IPS-18a (cell line): ENCODE data around the gene SNORC.
"Not testable (repeated sequence)": the region's sequence is repeated elsewhere in the genome, so short reads cannot be mapped to it uniquely, and the experiment has no call there.

Experiments
- H3K27ac ChIP-seq: one replicate; pipeline ENCODE4 v1.5.1; 2013; ENCODE audit warnings: low read length
- H3K27me3 ChIP-seq: one replicate; pipeline ENCODE4 v1.6.1; 2013; ENCODE audit warnings: mild to moderate bottlenecking, low read length; ENCODE audit not compliant: control insufficient read depth, insufficient read depth
- H3K36me3 ChIP-seq: one replicate; pipeline ENCODE4 v1.6.1; 2013; ENCODE audit warnings: low read depth, low read length; ENCODE audit not compliant: control insufficient read depth
- H3K4me1 ChIP-seq: one replicate; pipeline ENCODE4 v1.6.1; 2013; ENCODE audit warnings: low read depth, low read length; ENCODE audit not compliant: control insufficient read depth
- H3K4me3 ChIP-seq: one replicate; pipeline ENCODE4 v1.5.1; 2013; ENCODE audit warnings: low read length
- H3K9ac ChIP-seq: one replicate; pipeline ENCODE4 v1.6.1; 2013; ENCODE audit warnings: mild to moderate bottlenecking, low read length, moderate library complexity
- H3K9me3 ChIP-seq: one replicate; pipeline ENCODE4 v1.6.1; 2013; ENCODE audit warnings: low read depth, low read length; ENCODE audit not compliant: control insufficient read depth

Gene SNORC

GRCh38 chr2:232900811-232901735 lies 31.0 kb downstream of the SNORC start:
- Histone ChIP-seq H3K9ac (no peak overlapping the region), H3K36me3 (no peaks in the 10 kb centered on the region), H3K9me3 (no peaks in the 10 kb centered on the region), H3K4me3 (no peak overlapping the region), H3K4me1 (peaks cover 9% of the 10 kb centered on the region), H3K27ac (no peak overlapping the region), H3K27me3 (peaks cover 12% of the 10 kb centered on the region)

GRCh38 chr2:232901736-232902578 lies 31.9 kb downstream of the SNORC start:
- no peak overlapping the region for H3K27ac ChIP-seq
- H3K4me3 ChIP-seq, result no peak overlapping the region
- no peaks in the 10 kb centered on the region for H3K36me3 ChIP-seq
- H3K9me3 ChIP-seq, result no peaks in the 10 kb centered on the region
- peaks cover 9% of the 10 kb centered on the region for H3K4me1 ChIP-seq
- H3K27me3 ChIP-seq, result peaks cover 12% of the 10 kb centered on the region
- H3K9ac ChIP-seq, result no peak overlapping the region

GRCh38 chr2:232903989-232904388 lies 33.9 kb downstream of the SNORC start:
- no peak overlapping the region for H3K9ac ChIP-seq

GRCh38 chr2:232906867-232907717 lies 37.0 kb downstream of the SNORC start:
- not testable (repeated sequence) for H3K27ac ChIP-seq, H3K27me3 ChIP-seq

More at GRCh38 chr2:232903989-232904388, 33.9 kb downstream of the SNORC start:
- H3K27me3 ChIP-seq, result peaks cover 12% of the 10 kb centered on the region
- H3K4me1 ChIP-seq, result peaks cover 12% of the 10 kb centered on the region
- H3K27ac ChIP-seq, result no peak overlapping the region
- no peaks in the 10 kb centered on the region for H3K9me3 ChIP-seq
- H3K4me3 ChIP-seq, result no peak overlapping the region
- no peaks in the 10 kb centered on the region for H3K36me3 ChIP-seq

GRCh38 chr2:232907718-232908085 lies 37.6 kb downstream of the SNORC start:
- not testable (repeated sequence) for H3K9ac ChIP-seq, H3K9me3 ChIP-seq, H3K27ac ChIP-seq, H3K36me3 ChIP-seq, H3K4me3 ChIP-seq, H3K27me3 ChIP-seq, H3K4me1 ChIP-seq

More at GRCh38 chr2:232906867-232907717, 37.0 kb downstream of the SNORC start:
- H3K9me3 ChIP-seq, H3K4me1 ChIP-seq, H3K36me3 ChIP-seq, H3K4me3 ChIP-seq, H3K9ac ChIP-seq: not testable (repeated sequence)

- Histone ChIP-seq H3K36me3 (no peaks in the 10 kb centered on the region), H3K9ac (no peak overlapping the region), H3K27ac (no peak overlapping the region), H3K4me3 (no peak overlapping the region), H3K9me3 (no peaks in the 10 kb centered on the region), H3K27me3 (no peaks in the 10 kb centered on the region), H3K4me1 (peaks cover 3% of the 10 kb centered on the region)
These were observed 38.6 kb downstream of the SNORC start for GRCh38 chr2:232908695-232909094.

- H3K9me3 ChIP-seq, result no peaks in the 10 kb centered on the region
- H3K4me3 ChIP-seq, result no peak overlapping the region
- H3K27me3 ChIP-seq, result no peaks in the 10 kb centered on the region
- no peak overlapping the region for H3K9ac ChIP-seq
- no peaks in the 10 kb centered on the region for H3K36me3 ChIP-seq
- peaks cover 3% of the 10 kb centered on the region for H3K4me1 ChIP-seq
- H3K27ac ChIP-seq, result no peak overlapping the region
These were observed 40.3 kb downstream of the SNORC start for GRCh38 chr2:232910376-232910775.

- Histone ChIP-seq H3K4me3 (no peak overlapping the region), H3K27ac (no peak overlapping the region), H3K9ac (no peak overlapping the region), H3K27me3 (no peaks in the 10 kb centered on the region), H3K36me3 (no peaks in the 10 kb centered on the region), H3K4me1 (peaks cover 3% of the 10 kb centered on the region), H3K9me3 (no peaks in the 10 kb centered on the region)
These were observed 41.7 kb downstream of the SNORC start for GRCh38 chr2:232911712-232912277.

- H3K9me3 ChIP-seq, result no peaks in the 10 kb centered on the region
- no peaks in the 10 kb centered on the region for H3K27me3 ChIP-seq
- no peaks in the 10 kb centered on the region for H3K4me1 ChIP-seq
- H3K4me3 ChIP-seq, result no peak overlapping the region
- no peaks in the 10 kb centered on the region for H3K36me3 ChIP-seq
- H3K9ac ChIP-seq, result no peak overlapping the region
- no peak overlapping the region for H3K27ac ChIP-seq
These were observed 43.8 kb downstream of the SNORC start for GRCh38 chr2:232913903-232914302.

- no peak overlapping the region for H3K9ac ChIP-seq
- H3K27me3 ChIP-seq, result no peaks in the 10 kb centered on the region
- H3K4me3 ChIP-seq, result no peak overlapping the region
- H3K27ac ChIP-seq, result no peak overlapping the region
- no peaks in the 10 kb centered on the region for H3K9me3 ChIP-seq
- no peaks in the 10 kb centered on the region for H3K36me3 ChIP-seq
- H3K4me1 ChIP-seq, result no peaks in the 10 kb centered on the region
These were observed 49.1 kb downstream of the SNORC start for GRCh38 chr2:232919141-232919540.

- H3K4me3 ChIP-seq, result no peak overlapping the region
- H3K27ac ChIP-seq, result no peak overlapping the region
- H3K4me1 ChIP-seq, result no peaks in the 10 kb centered on the region
- peaks cover 9% of the 10 kb centered on the region for H3K27me3 ChIP-seq
- no peak overlapping the region for H3K9ac ChIP-seq
- no peaks in the 10 kb centered on the region for H3K9me3 ChIP-seq
- no peaks in the 10 kb centered on the region for H3K36me3 ChIP-seq
These were observed 50.0 kb downstream of the SNORC start for GRCh38 chr2:232920055-232920454.
